ENCODE measurements around the gene DDX42. TPM values are rescaled to one million over a fixed set of nuclear protein-coding genes. Genes with fewer than 3 reads are reported as not detected.

The DDX42 gene, protein sequence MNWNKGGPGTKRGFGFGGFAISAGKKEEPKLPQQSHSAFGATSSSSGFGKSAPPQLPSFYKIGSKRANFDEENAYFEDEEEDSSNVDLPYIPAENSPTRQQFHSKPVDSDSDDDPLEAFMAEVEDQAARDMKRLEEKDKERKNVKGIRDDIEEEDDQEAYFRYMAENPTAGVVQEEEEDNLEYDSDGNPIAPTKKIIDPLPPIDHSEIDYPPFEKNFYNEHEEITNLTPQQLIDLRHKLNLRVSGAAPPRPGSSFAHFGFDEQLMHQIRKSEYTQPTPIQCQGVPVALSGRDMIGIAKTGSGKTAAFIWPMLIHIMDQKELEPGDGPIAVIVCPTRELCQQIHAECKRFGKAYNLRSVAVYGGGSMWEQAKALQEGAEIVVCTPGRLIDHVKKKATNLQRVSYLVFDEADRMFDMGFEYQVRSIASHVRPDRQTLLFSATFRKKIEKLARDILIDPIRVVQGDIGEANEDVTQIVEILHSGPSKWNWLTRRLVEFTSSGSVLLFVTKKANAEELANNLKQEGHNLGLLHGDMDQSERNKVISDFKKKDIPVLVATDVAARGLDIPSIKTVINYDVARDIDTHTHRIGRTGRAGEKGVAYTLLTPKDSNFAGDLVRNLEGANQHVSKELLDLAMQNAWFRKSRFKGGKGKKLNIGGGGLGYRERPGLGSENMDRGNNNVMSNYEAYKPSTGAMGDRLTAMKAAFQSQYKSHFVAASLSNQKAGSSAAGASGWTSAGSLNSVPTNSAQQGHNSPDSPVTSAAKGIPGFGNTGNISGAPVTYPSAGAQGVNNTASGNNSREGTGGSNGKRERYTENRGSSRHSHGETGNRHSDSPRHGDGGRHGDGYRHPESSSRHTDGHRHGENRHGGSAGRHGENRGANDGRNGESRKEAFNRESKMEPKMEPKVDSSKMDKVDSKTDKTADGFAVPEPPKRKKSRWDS
- 18.0 and 19.8 TPM in 2 replicates for total RNA-seq (2014; rRNA removed; shearing (Covaris generic))

DNA sequence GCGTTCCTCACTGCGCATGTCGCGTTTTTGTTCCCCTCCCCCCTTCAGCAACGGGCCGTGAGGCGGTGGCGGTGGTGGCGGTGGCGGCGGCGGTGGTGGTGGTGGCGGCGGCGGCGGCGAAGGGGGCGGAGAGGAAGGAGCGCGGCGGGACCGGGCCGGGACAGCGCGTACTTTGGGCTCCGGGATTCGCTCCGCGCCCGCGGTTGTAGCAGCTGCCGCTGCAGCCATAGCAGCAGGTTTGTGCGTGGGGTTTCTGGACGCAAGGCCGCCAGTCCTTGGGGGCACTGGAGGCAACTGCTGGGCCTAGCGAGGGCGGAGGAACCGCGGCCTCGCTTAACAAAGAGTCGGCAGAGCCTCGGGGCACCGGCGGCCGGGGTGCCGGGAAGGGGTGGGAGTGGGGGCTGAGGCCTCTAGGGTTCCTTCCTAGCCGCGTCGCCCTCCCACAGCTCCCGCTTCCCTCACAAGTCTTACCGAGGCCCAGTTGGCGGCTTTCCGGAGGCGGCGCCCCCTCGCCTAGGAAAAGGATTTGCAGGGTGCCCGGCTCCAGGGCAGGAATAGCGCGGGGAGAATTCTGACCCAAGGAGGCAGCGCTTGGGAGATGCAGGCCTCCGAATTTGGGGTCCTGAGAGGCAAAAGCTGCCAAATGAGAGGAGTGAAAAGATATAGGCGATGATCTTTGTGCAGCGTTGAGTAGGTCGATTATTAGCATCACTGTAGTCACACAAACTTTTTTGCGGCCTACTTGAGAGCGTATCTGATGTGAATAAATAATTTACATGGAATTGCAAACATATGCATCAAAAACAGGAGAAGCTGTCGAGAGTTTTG lies at the start of gene DDX42:
Gene DDX42 (plus strand): TSS at position 30 of the 828 bp plus-strand sequence. CDS start 12,880 bp downstream, outside the sequence.
- DNase-seq (ENCODE audit: low read depth): peak; percentile 63

DNA sequence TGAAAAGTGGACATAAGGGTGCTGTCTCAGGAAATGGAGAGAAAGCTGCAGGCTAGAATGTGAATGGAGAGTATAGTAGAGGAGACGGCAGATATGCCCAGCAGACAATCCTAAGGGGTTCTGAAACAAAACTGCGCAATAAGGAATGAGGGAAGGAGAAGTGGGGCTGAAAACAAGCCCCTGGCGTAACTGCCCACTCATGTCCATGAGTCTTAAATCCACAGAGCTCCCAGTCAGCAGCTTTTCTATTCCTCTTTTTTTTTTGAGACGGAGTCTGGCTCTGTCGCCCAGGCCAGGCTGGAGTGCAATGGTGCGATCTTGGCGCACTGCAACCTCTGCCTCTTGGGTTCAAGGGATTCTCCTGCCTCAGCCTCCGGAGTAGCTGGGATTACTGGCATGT lies 38.3 kb upstream of the DDX42 start:
- DNase-seq (ENCODE audit: low read depth): no peak

DNA sequence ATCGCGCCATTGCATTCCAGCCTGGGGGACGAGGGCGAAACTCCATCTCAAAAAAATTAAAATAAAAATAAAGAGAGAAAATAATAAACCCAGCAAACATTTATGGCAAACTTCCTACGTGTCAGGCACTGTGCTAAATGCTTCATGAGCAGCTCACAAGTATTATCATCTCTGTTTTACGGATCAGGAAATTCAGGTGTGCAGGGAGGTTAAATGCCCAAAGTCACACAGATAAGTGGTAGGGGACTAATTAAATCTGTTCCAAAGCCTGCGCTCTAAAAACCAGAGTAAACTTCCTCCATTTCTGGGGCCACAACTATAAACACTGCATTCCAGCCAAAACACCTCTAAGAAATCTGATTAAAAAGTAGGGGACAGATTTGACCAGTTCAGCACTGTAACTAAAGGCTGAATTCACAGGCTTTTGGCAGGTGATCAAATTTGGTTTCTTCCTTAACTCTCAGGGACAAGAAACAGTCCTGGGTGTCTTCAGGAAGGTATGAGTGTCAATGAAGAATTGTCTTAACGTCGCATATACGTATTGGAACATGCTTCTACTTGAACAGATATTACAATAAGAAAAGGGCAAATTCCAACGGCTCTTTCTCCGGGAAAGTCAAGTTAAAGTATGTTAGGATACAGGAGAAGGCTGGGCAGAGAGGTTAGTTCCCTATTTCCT lies 33.4 kb upstream of the DDX42 start:
- DNase-seq (ENCODE audit: low read depth): peak; percentile 9

DNA sequence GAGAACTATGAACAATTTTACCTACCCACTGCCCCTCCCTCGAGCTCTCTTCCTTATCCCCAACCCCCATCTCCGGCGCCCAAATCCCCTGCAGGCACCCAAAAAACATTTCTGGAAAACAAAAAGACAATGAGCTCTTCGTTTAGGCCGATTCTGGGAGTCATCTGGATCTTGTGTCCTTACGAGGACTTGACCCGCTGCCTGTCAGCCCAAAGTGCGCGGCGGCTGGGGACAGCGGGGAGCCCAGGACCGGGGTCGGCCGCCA lies 32.9 kb upstream of the DDX42 start:
- no peak for DNase-seq (ENCODE audit: low read depth)

DNA sequence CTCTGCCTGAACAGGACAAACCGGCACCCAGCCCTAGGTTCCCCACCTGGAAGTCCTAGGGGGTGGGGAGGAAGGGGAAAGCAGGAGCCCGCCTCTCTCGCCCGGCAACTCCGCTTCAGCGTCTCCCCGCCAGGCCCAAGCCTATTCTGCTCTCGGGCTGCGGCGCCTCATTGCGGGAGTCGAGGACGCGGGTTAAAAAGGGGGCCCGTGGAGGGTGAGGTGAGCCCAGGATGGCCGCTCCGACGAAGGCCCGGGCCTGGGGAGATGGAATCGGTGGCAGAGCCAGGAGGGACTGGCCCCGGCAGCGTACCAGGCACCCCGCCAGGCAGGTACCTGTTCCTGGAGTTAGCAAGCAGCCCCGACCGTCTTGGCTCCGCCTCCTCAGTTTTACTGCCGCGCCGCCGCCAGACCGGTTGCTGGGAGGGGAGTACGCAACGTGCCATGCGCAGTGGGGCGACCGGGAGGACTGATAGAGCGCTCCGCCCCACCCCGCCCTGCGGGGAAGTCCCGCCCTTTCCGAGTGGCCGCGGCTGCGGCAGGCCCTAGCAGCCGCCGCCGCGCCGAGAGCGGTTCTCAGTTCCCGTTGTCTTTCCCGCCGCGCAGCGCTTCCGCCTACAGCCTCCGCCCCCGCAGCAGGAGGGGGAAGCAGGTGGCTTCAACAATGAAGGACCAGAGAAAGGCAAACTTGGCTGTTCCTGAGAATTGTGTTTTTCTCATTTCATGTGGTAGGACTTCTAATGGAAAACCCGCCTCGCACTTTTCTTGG lies 32.4 kb upstream of the DDX42 start, which contains the start of gene STRADA:
Gene STRADA (minus strand): TSS at position 392 of the 766 bp plus-strand sequence. CDS start 13,430 bp downstream, outside the sequence.
- peak; percentile 93 for DNase-seq (ENCODE audit: low read depth)

DNA sequence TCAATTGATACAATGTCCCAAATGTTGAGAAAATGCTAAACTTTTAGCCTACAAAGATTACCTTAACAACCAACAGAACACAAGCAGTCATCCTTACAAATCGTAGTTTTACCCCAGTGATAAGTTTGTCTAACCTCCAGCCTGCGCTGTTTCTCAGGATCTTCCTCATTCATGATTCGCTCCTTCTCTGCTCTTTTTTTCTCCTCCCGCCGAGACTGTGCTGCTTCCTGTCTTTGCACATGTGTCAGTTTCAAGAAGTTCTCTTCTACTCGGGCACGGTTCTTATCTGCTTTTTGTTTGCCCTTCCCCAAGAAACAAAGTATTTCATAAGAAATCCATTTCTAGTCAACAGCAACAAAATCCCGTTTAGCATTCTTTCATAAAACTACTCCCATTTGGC lies 22.2 kb upstream of the DDX42 start:
- DNase-seq (ENCODE audit: low read depth): no peak

DNA sequence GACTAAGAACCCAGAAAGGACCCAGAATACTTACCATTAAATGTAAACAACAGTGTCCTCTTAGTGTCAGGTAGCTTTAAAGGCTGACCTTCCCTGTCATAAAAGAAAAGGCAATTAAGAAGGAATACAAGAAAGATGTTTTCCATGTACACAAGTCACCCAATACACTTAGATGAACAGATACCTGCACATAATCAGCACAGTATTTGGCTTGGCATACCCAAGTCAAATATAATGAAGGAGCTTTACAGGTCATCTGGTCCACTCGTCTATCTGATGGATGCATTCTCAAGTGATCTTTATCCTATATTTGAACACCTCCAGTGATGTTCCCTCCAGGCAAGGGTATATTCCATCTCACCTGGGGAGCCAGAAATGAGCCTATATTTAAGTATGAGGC lies 21.3 kb upstream of the DDX42 start:
- DNase-seq (ENCODE audit: low read depth): no peak

DNA sequence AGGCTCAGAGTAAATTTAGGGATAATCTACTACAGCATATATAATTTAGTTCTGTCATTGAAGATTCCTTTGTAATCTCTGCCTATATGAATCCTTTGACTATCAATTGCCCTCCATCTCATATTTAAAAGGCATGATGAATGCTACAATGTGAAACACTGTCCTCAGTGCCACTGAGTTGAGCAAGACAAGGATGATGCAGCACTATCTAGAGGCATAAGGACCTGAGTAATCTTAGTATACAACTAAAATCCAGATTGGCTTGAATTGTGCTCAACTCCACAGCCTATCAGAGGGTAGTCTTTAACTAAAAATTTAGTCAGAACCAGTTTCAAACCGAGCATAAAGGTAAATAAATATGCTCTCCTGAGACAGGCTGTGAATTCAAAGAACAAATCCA lies 20.8 kb upstream of the DDX42 start:
- DNase-seq (ENCODE audit: low read depth): no peak

DNA sequence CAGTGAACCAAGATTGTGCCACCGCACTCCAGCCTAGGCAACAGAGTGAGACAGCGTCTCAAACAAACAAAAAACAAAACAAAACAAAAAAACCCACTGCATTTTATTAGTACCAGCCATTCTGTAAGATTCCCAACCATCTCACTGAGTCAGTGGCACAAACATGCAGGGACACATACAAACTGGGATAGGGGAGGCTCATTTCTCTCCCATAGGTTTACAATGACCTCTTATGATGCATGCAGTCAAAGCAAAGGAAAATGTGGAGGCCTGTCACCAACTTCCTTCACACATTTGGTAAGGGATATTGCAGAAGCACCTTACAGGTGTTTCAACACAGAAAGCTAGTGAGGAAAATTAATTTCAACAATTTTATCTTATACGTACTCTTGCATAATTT lies 19.9 kb upstream of the DDX42 start:
- no peak for DNase-seq (ENCODE audit: low read depth)

DNA sequence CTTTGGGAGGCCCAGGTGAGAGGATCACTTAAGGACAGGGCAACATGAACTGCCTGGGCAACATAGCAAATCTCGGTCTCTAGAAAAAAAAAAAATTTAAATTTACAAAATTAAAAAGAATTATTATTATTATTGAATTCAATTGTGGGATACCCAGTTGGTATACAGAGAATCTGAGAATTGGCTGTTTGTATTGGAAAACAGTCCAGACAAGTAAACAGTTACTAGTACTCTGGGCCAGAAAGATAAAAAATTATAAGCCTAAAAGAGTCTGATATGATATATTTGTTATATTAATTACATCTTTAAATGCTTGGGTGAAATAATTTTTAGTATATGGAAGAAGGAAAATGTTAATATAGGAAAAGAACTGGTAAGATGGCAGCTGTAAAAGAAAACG lies 15.5 kb upstream of the DDX42 start:
- no peak for DNase-seq (ENCODE audit: low read depth)

DNA sequence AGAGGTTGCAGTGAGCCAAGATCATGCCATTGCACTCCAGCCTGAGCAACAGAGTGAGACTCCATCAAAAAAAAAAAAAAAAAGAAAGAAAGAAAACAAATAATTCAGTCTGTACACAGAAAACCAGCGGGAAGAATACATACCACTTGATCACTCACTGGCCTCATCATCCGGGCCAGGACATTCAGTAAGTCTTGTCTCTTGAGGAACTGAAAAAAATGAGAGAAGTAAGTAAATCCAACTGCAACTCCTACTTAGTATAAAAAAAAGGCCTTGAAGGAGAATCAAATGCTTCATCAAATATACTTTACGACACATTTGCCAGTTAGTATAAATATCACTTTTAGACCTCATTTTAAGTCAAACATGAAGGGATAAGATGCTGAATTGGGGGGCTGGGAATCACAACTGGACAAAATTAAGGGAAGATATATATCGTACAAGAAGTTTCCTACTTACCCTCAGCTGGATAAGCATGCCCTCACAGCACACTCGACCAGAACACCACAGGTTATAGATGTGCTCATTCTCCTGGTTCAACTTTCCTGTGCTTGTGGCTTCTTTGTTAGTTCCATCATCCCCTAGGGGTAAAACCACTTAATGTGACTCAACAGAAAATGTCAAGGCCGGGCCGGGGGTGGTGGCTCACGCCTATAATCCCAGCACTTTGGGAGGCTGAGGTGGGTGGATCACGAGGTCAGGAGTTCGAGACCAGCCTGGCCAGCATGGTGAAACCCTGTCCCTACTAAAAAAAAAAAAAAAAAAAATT lies 13.0 kb upstream of the DDX42 start:
- DNase-seq (ENCODE audit: low read depth): peak; percentile 41

DNA sequence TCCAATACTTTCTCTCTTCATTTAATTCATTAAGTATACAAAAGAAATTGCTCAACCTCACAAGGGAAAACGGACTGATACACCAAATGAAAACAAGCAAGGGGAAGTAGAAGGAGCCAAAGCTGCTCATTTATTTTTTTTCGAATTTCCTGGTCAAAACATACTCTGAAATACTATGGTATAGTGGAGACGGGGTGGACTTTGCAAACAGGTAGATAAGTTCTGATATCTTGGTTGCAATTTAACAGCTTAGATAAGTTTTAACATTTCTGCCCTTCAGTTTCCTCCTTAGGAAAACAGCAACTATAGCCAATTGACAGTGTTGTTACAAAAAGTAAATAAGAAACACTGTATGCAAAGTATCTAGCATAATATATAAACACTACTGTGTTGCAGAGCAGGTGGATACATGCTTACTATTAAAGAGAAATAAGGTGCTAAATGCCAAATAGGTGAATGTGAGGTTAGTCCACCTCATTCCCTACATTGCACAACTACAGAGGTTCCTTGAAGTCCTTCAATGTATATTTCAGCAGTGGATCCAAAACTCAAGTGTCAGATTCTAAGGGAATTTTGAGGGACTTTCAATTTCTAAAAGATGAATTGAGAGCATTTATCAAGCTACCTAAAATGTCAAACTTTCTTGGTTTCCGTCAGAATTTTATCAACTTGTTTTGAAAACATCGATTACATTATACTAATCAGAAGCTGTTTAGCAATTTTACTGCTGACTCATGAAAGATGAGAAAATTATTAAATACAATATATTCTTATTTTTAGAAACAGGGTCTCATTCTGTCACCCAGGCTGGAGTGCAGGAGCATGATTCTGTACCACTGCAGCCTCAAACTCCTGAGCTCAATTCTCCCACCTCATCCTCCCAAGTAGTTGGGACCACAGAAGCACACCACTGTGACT lies 11.6 kb upstream of the DDX42 start:
- no peak for DNase-seq (ENCODE audit: low read depth)

DNA sequence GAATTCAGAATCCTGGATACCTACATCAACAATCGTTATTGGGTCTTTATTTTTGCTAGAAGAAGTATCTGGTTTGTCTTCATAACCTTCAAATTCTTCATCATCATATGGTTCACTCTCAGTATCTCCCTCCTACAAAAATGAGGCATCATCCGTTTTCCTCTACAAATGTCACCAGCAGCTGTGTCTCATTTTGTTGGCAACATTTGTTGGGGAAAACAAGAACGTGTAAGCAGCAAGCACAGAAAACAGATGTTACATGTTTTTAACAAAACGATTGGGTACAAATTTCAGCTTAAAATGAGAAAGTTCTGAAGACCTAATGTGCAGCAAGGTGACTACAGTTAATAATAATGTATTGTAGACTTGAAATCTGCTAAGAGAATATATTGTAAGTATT lies 9.3 kb upstream of the DDX42 start:
- DNase-seq (ENCODE audit: low read depth): no peak

DNA sequence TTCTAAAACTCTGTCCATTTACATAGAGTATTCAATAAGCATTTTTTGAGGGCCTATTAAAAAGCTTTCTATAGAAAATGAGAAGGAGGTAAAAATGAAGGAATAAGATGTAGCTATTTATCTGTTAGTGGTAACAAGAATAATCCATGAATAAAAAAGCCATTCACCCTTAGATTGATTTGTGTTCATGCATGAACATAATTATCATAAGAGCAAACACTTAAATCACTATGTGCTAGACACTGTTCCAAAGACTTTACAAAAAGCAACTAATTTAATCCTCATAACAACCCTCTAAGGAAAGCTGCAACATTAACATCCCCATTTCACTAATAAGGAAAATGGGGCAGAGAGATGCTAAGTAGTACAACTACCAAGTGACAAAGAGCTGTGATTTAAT lies 7.2 kb upstream of the DDX42 start:
- no peak for DNase-seq (ENCODE audit: low read depth)

DNA sequence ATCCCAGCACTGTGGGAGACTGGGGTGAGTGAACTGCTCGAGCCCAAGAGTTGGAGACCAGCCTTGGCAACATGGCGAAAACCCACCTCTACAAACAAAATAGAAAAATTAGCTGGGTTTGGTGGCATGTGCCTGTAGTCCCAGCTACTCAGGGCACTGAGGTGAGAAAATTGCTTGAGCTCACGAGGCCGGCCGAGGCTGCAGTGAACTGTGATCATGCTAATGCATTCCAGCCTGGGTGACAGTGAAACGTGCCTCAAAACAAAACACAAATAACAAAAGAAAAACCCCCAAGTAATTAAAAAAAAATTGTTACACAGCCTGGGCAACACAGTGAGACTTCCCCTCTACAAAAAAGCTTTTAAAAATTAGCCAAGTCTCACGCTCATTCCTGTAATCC lies 5.5 kb upstream of the DDX42 start:
- DNase-seq (ENCODE audit: low read depth): no peak

DNA sequence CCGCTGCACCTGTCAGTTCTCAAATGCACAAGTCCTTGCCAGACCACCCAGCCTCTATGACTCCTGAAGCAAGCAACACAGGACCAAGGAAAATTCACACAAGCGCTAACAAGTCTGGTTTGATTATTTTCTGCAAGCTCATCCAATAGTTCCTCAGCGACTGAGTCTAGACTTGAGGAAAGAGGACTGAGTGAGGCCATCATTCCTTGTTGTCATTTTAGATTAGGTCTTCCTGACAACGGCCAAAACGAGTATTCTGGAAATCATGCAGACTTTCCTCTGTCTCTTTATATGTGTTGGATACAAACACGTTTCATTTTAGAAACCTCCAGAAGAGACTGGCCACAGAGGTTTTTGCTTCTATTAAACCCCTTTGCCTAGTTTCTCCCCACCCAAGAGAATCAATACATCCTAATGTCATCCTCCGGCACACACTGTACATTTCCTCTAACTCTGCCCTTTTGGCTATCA lies 1.1 kb upstream of the DDX42 start:
- peak; percentile 22 for DNase-seq (ENCODE audit: low read depth)

DNA sequence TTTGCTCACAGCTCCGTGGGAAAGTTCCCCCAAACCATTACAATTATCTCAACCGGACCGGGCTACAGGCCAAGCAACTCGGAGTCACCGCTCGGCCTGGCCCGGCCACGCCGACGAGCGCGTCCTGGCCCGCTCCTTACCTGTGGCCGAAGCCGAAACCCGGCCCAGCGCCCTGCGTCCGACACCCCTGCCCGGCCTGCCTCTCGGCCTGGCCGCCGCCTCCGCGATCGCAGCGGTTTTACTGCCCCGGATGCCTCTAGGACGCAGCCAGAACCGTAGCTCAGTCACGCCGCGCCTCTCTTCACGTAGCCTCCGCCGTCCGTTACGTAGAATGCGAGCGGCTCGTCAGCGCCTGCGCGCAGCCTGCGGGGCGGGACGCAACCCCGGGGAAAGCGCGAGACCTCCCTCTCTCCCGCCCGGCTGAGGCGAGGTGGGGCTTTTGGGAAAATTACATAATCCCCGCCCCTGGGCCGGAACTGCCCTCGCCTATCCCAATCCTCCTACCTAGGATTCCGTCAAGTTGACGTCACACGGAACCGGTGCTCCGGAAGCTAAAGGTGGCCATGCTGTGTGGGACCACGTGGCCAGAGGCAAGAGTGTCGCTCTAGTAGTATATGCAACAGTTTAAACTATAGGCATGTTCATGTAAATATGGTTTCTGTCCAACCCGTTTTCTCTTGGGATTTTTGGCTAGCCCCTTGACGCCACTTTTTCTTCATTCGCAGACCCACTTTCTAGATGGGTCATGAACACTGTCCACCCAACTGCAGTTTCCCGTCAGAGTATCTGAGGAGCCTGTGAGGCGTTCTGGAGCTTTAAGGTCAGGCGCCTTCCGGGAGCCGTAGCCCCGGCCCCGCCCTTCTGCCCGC lies 464 bp upstream of the DDX42 start, which contains the start of gene CCDC47:
Gene CCDC47 (minus strand): TSS at position 326 of the 869 bp plus-strand sequence. CDS start 7,422 bp downstream, outside the sequence.
- peak; percentile 99 for DNase-seq (ENCODE audit: low read depth)

DNA sequence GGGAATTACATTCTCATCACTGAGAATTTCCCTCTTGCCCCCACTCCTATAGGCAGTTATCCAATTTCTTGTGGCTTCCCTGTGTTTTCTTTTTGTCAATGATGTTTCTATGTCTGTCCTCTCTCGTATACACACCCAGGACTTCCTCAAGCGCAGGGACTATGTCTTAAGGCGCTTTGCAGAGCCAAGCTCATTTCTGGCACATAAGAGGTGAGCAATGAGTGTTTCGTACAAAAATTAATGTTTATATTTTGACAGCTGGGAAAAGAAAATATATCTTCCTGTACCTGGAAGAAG lies 947 bp downstream of the DDX42 start:
- DNase-seq (ENCODE audit: low read depth): peak; percentile 11
